Liver (tissue), 9 donors: ENCODE data around the gene RBM15. TPM values are rescaled to one million over a fixed set of nuclear protein-coding genes. Genes with fewer than 3 reads are reported as not detected.

Experiments
- DNase-seq: peaks from one replicate; pipeline ENCODE4 v3.0.0-alpha.2; 2017; ENCODE audit warnings: low spot score
- H3K27ac ChIP-seq, 2 donors: one replicate each; pipeline ENCODE4 v1.7.0; 2013; ENCODE audit warnings: inconsistent platforms in 2 of 2, low read length in 2 of 2, control low read depth in 1 of 2, low read depth in 1 of 2, mild to moderate bottlenecking in 1 of 2
- H3K27me3 ChIP-seq, 4 donors: one replicate each; pipeline versions ENCODE4 v1.6.1 to v1.7.0; 2013; ENCODE audit warnings: low read length in 3 of 4, inconsistent platforms in 1 of 4, mild to moderate bottlenecking in 1 of 4, moderate library complexity in 1 of 4; ENCODE audit not compliant: control insufficient read depth in 4 of 4, insufficient read depth in 4 of 4
- H3K36me3 ChIP-seq, 4 donors: one replicate each; pipeline versions ENCODE4 v1.6.1 to v1.7.0; 2013; ENCODE audit warnings: low read length in 3 of 4, mild to moderate bottlenecking in 3 of 4, low read depth in 1 of 4, moderate library complexity in 1 of 4; ENCODE audit not compliant: control insufficient read depth in 4 of 4, insufficient read depth in 3 of 4
- H3K4me1 ChIP-seq, 4 donors: one replicate each; pipeline versions ENCODE4 v1.6.1 to v1.7.0; 2013; ENCODE audit warnings: low read length in 3 of 4, mild to moderate bottlenecking in 3 of 4, moderate library complexity in 1 of 4; ENCODE audit not compliant: control insufficient read depth in 4 of 4, insufficient read depth in 4 of 4
- H3K4me3 ChIP-seq, 3 donors: one replicate each; pipeline versions ENCODE4 v1.6.1 to v1.7.0; 2013; ENCODE audit warnings: low read length in 3 of 3, control low read depth in 1 of 3, low read depth in 1 of 3, mild to moderate bottlenecking in 1 of 3
- H3K9ac ChIP-seq, 2 donors: one replicate each; pipeline ENCODE4 v1.7.0; 2013; ENCODE audit warnings: low read length in 2 of 2, mild to moderate bottlenecking in 2 of 2, moderate library complexity in 2 of 2, control low read depth in 1 of 2, low read depth in 1 of 2
- H3K9me3 ChIP-seq, 4 donors: one replicate each; pipeline versions ENCODE4 v1.6.1 to v1.7.0; 2013; ENCODE audit warnings: low read length in 3 of 4; ENCODE audit not compliant: control insufficient read depth in 4 of 4
- EGR1 ChIP-seq, 2 donors: IDR thresholded peaks; 2 replicates each; pipeline ENCODE4 v1.6.1; 2016 to 2018; ENCODE audit warnings: antibody characterized with exemption in 2 of 2, low read depth in 2 of 2
- FOXA1 ChIP-seq: IDR thresholded peaks from 2 replicates; pipeline ENCODE4 v1.6.1; 2016; ENCODE audit warnings: antibody characterized with exemption
- FOXA2 ChIP-seq: IDR thresholded peaks from 2 replicates; pipeline ENCODE4 v1.6.1; 2016; ENCODE audit warnings: antibody characterized with exemption
- GABPA ChIP-seq, 2 donors: IDR thresholded peaks in 1 of 2; conservative IDR thresholded peaks in 1 of 2; 2 replicates each; pipeline ENCODE4 v1.6.1; 2016; ENCODE audit warnings: antibody characterized with exemption in 2 of 2, mild to moderate bottlenecking in 1 of 2, moderate library complexity in 1 of 2
- HNF4A ChIP-seq, 2 donors: conservative IDR thresholded peaks; 2 replicates each; pipeline ENCODE4 v1.6.1; 2016; ENCODE audit warnings: antibody characterized with exemption in 2 of 2, mild to moderate bottlenecking in 2 of 2
- HNF4G ChIP-seq: IDR thresholded peaks from 2 replicates; pipeline ENCODE4 v1.6.1; 2016; ENCODE audit warnings: antibody characterized with exemption
- JUND ChIP-seq, 2 donors: IDR thresholded peaks; 2 replicates each; pipeline ENCODE4 v1.6.1; 2016; ENCODE audit warnings: antibody characterized with exemption in 2 of 2
- NR2F2 ChIP-seq: IDR thresholded peaks from 2 replicates; pipeline ENCODE4 v1.6.1; 2016; ENCODE audit warnings: antibody characterized with exemption
- RAD21 ChIP-seq, 2 donors: IDR thresholded peaks; 2 replicates each; pipeline ENCODE4 v1.6.1; 2016; ENCODE audit warnings: antibody characterized with exemption in 2 of 2, mild to moderate bottlenecking in 2 of 2
- RXRA ChIP-seq, 2 donors: IDR thresholded peaks; 2 replicates each; pipeline ENCODE4 v1.6.1; 2017 to 2018; ENCODE audit warnings: antibody characterized with exemption in 2 of 2, mild to moderate bottlenecking in 1 of 2
- SP1 ChIP-seq: IDR thresholded peaks from 2 replicates; pipeline ENCODE4 v1.6.1; 2018; ENCODE audit warnings: antibody characterized with exemption, mild to moderate bottlenecking
- TAF1 ChIP-seq: conservative IDR thresholded peaks from 2 replicates; pipeline ENCODE4 v1.6.1; 2016; ENCODE audit warnings: antibody characterized with exemption, mild to moderate bottlenecking
- YY1 ChIP-seq: IDR thresholded peaks from 2 replicates; pipeline ENCODE4 v1.6.1; 2016; ENCODE audit warnings: antibody characterized with exemption, mild to moderate bottlenecking
- WGBS: extraction: QIAGEN DNeasy Blood & Tissue Kit; methylation state at CpG from one replicate; pipeline ENCODE4 v1.1.7; 2013; 5-methylcytosine and 5-hydroxymethylcytosine counted together
- polyA plus RNA-seq, 2 donors: library from polyadenylated mRNA; stranded (reverse) in 1 of 2; unstranded in 1 of 2; fragments of 200-250 nt in 1 of 2; fragments of >200 nt in 1 of 2; fragmentation: Nextera tagmentation in 1 of 2; extraction: Ambion mirVana in 1 of 2; gene quantifications; one replicate each; pipeline versions ENCODE4 v1.2.1 to v1.2.3, GENCODE V29; 2013 to 2015
- total RNA-seq, 2 donors: library from RNA; depleted of rRNA; stranded (reverse); fragments of >200 nt; gene quantifications; one replicate each; pipeline ENCODE4 v1.2.3, GENCODE V29; 2014
- TF ChIP-seq, protein P1 (sequence below): IDR thresholded peaks from 2 replicates; pipeline ENCODE4 v1.6.1; 2016; ENCODE audit warnings: antibody characterized with exemption
- TF ChIP-seq, protein P2 (sequence below): fragments of 150-350 bp; IDR thresholded peaks from 2 replicates; pipeline ENCODE4 v1.5.1; 2017; ENCODE audit warnings: improper control_type of control experiment, low read depth, low read length; ENCODE audit not compliant: missing input control
- TF ChIP-seq, protein P3 (sequence below): IDR thresholded peaks from 2 replicates; pipeline ENCODE4 v1.6.1; 2016; ENCODE audit warnings: antibody characterized with exemption
- TF ChIP-seq, protein P4 (sequence below): IDR thresholded peaks from 2 replicates; pipeline ENCODE4 v1.6.1; 2016; ENCODE audit warnings: antibody characterized with exemption
- donor health status: healthy.
- donor health status: healthy.
- donor health status: healthy.
- donor health status: healthy.
- donor health status: healthy.

Gene RBM15
- total and polyA plus RNA-seq, 4 donors = 2.4 to 34.0 (median 15.0) TPM

DNA sequence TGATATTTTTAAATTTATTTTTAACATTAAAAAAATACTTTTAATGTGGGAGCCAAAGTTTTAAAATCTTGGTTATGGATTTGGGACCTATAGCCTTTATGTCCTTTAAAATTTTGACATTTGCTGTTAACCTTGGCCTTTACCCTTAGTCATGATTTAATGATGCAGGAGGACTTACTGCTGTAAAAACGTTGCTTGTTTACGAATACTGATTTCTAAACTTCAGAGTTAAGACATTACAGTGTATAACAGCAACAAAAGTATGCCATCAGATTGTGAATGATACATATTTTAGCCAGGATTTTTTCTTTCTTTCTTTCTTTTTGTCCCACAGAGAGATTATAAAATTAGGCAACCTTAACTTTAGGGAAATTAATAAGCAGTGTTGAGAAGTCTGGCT lies 8.9 kb downstream of the RBM15 start:
- H3K4me1 ChIP-seq = peaks cover 6 to 52% (median 16%) of the 10 kb centered on the region in 4 donors
- no peak overlapping the region for H3K4me3 ChIP-seq
- WGBS = 41% methylated on average over 2 of the region's 2 CpGs
- H3K27me3 ChIP-seq = no peaks in the 10 kb centered on the region
- no peaks in the 10 kb centered on the region for H3K9me3 ChIP-seq
- DNase-seq = no peak
- no peak overlapping the region for H3K27ac ChIP-seq
- H3K36me3 ChIP-seq = peaks cover 0 to 9% (median 2%) of the 10 kb centered on the region in 4 donors
- H3K9ac ChIP-seq = no peak overlapping the region
- TF ChIP-seq GABPA (IDR thresholded peaks at IDR 0.05 in 1 of 2, conservative IDR thresholded peaks at IDR 0.05 in 1 of 2) (no peak), FOXA1 (no peak), JUND (IDR thresholded peaks at IDR 0.05) (no peak), YY1 (no peak), NR2F2 (no peak), TAF1 (no peak), SP1 (no peak), HNF4G (no peak), EGR1 (IDR thresholded peaks at IDR 0.05; ENCODE audit: low read depth in 2 of 2) (no peak), HNF4A (conservative IDR thresholded peaks at IDR 0.05) (no peak), FOXA2 (no peak), RXRA (IDR thresholded peaks at IDR 0.05) (no peak), RAD21 (IDR thresholded peaks at IDR 0.05) (no peak)
- TF ChIP-seq, protein P1, sequence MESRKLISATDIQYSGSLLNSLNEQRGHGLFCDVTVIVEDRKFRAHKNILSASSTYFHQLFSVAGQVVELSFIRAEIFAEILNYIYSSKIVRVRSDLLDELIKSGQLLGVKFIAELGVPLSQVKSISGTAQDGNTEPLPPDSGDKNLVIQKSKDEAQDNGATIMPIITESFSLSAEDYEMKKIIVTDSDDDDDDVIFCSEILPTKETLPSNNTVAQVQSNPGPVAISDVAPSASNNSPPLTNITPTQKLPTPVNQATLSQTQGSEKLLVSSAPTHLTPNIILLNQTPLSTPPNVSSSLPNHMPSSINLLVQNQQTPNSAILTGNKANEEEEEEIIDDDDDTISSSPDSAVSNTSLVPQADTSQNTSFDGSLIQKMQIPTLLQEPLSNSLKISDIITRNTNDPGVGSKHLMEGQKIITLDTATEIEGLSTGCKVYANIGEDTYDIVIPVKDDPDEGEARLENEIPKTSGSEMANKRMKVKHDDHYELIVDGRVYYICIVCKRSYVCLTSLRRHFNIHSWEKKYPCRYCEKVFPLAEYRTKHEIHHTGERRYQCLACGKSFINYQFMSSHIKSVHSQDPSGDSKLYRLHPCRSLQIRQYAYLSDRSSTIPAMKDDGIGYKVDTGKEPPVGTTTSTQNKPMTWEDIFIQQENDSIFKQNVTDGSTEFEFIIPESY = no peak
- TF ChIP-seq, protein P2, sequence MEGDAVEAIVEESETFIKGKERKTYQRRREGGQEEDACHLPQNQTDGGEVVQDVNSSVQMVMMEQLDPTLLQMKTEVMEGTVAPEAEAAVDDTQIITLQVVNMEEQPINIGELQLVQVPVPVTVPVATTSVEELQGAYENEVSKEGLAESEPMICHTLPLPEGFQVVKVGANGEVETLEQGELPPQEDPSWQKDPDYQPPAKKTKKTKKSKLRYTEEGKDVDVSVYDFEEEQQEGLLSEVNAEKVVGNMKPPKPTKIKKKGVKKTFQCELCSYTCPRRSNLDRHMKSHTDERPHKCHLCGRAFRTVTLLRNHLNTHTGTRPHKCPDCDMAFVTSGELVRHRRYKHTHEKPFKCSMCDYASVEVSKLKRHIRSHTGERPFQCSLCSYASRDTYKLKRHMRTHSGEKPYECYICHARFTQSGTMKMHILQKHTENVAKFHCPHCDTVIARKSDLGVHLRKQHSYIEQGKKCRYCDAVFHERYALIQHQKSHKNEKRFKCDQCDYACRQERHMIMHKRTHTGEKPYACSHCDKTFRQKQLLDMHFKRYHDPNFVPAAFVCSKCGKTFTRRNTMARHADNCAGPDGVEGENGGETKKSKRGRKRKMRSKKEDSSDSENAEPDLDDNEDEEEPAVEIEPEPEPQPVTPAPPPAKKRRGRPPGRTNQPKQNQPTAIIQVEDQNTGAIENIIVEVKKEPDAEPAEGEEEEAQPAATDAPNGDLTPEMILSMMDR = no peak
- TF ChIP-seq, protein P3, sequence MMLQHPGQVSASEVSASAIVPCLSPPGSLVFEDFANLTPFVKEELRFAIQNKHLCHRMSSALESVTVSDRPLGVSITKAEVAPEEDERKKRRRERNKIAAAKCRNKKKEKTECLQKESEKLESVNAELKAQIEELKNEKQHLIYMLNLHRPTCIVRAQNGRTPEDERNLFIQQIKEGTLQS = no peak
- TF ChIP-seq, protein P4, sequence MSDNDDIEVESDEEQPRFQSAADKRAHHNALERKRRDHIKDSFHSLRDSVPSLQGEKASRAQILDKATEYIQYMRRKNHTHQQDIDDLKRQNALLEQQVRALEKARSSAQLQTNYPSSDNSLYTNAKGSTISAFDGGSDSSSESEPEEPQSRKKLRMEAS = no peak

DNA sequence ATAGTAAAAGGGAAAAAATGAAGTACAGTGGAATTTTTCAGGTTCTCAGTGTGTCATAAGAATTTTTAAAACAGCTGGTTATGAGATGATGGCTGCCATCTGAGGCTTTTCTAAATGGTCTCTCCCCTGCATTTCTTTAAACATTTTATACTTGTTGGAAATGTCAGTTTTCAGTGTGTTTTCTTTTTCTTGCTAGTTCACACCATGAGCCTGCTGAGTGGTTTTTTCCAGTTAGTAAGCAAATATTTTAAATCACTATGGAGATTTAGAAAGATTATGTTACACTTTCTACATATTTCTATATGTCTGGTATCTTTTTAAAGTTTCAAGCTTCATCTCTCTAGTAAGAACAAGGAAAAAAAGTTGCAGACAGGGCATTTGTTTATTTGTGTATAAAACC lies 9.6 kb downstream of the RBM15 start:
- DNase-seq = no peak
- peaks cover 0 to 9% (median 2%) of the 10 kb centered on the region in 4 donors for H3K36me3 ChIP-seq
- H3K9ac ChIP-seq = no peak overlapping the region

More for the DNA sequence above, 9.6 kb downstream of the RBM15 start:
- H3K4me3 ChIP-seq = no peak overlapping the region
- H3K27ac ChIP-seq = no peak overlapping the region
- H3K4me1 ChIP-seq = peaks cover 6 to 45% (median 10%) of the 10 kb centered on the region in 4 donors
- no peaks in the 10 kb centered on the region for H3K9me3 ChIP-seq
- H3K27me3 ChIP-seq = no peaks in the 10 kb centered on the region
- TF ChIP-seq RXRA (IDR thresholded peaks at IDR 0.05) (no peak), TAF1 (no peak), GABPA (IDR thresholded peaks at IDR 0.05 in 1 of 2, conservative IDR thresholded peaks at IDR 0.05 in 1 of 2) (no peak), RAD21 (IDR thresholded peaks at IDR 0.05) (no peak), HNF4A (conservative IDR thresholded peaks at IDR 0.05) (no peak), JUND (IDR thresholded peaks at IDR 0.05) (no peak)
- TF ChIP-seq, protein P4 = no peak
- TF ChIP-seq, protein P1 = no peak
- TF ChIP-seq, protein P2 = no peak
- TF ChIP-seq, protein P3 = no peak
